GM18511 (cell line): ENCODE measurements around the gene CPTP.
A peak's percentile ranks its signal among the peaks of the same experiment; 100 is the strongest.
"Not testable (repeated sequence)": the region's sequence is repeated elsewhere in the genome, so short reads cannot be mapped to it uniquely, and the experiment has no call there.

Source experiments
- ATAC-seq: cut with Tn5 transposase; IDR thresholded peaks from one replicate; pipeline ENCODE4 v1.9.1; 2021; ENCODE audit warnings: mild to moderate bottlenecking, moderate library complexity; ENCODE audit not compliant: unreplicated experiment

CPTP gene

GRCh38 chr1:1305300-1306069 lies 19.1 kb upstream of the CPTP start:
- ATAC-seq, result peak; percentile 38

- ATAC-seq, result no peak
Observed at GRCh38 chr1:1306070-1306660, 18.4 kb upstream of the CPTP start.

- no peak for ATAC-seq
Observed at GRCh38 chr1:1306661-1307260, 17.8 kb upstream of the CPTP start.

DNA sequence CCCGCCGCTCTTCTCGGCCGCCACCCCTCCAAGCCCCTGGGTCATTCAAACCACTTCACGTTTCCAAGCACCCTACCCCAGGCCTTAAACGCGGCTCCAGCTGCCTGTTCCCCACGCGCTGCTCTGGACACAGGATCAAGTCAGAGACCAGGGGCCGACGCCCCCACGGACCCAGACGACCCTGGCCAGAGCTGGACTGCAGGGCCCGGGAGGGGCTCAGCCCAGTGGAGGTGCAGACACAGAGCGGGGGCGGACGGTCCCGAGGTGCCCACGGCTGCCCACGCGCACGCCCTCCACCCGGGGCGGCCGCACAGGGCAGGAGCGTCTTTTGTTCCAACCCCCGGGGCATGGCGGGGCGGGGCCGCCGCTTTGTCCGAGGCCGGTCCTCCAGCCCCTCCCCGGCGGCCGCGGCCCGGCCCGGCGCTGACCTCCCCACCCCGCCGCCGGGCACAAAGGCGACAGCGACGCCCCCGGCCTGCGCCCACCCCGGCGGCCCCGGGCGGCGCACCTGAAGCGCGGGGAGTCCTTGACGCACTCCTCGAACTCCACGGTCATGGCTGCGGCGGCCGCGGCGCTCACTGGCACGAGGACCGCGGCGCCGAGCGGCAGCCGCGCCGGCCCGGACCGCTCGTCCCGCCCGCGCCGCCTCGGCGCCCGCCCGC lies 17.2 kb upstream of the CPTP start:
- ATAC-seq, result peak; percentile 7

- peak; percentile 65 for ATAC-seq
Observed at GRCh38 chr1:1307923-1308755, 16.5 kb upstream of the CPTP start, which contains the start of the genes ACAP3 and PUSL1. Gene ACAP3, minus strand, starts transcription at chr1:1307930. Its CDS starts 115 bp downstream, at chr1:1307815. Gene PUSL1, plus strand, starts transcription at chr1:1308597. Its CDS starts 47 bp downstream, at chr1:1308644.

- ATAC-seq, result peak; percentile 1
Observed at GRCh38 chr1:1308756-1309250, 15.8 kb upstream of the CPTP start.

DNA sequence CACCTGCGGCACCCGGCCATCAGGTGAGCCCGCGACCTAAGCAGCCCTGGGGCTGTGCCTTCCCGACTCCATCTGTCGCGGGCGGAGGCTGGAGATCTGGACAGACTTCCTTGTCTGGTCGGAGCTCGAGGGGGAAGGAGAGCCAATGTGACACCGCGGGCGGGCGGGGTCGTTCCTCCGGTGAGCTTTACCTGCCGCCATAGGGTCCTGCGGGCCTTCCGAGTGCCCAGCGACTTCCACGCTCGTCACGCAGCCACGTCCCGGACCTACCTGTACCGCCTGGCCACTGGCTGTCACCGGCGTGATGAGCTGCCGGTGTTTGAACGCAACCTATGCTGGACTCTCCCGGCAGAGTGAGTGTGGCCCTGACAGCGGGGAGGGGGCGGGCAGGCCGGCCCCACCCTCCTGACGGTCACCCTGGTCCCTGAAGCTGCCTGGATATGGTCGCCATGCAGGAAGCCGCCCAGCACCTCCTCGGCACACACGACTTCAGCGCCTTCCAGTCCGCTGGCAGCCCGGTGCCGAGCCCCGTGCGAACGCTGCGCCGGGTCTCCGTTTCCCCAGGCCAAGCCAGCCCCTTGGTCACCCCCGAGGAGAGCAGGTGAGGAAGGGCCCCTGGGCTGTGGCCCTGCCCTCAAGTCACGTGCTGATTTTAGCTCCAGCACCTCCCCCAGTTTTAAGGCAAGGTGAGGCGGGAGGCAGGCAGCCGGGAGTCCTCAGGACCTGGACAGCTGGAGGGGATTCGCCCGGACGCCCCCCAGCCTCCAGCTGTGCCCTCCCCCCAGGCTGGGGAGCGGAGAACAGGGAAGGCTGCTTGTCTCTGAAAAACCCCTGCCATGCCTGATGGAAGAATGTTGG lies 15.1 kb upstream of the CPTP start:
- no peak for ATAC-seq

DNA sequence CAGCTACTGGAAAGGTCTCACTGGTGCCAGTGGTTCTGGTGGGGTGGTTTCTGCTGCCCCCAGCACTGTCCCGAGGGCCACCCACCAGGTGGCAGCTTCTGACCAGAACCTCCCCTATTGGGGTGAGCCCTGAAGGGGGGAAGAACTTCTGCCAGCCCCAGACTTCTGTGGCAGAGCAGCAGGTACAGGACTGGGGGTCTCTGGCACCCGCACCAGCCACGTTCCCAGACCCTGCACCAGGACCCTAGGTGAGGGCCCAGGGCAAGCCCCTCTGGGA lies 14.6 kb upstream of the CPTP start:
- no peak for ATAC-seq

DNA sequence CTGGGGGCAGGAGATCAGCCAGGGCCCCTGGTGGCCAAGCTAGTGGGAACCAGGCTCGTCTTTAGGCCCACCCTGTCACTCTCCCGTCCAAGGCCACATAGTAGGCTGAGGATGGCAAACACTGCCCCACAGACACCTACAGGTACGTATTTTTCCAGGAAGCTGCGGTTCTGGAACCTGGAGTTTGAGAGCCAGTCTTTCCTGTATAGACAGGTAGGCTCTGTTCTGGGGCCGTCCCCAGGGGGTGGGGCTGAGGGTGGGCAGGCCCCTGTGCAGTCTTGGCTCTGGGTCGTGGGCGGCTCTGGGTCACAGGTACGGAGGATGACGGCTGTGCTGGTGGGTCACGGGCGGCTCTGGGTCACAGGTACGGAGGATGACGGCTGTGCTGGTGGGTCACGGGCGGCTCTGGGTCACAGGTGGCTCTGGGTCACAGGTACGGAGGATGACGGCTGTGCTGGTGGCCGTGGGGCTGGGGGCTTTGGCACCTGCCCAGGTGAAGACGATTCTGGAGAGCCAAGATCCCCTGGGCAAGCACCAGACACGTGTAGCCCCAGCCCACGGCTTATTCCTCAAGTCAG lies 14.0 kb upstream of the CPTP start:
- no peak for ATAC-seq

DNA sequence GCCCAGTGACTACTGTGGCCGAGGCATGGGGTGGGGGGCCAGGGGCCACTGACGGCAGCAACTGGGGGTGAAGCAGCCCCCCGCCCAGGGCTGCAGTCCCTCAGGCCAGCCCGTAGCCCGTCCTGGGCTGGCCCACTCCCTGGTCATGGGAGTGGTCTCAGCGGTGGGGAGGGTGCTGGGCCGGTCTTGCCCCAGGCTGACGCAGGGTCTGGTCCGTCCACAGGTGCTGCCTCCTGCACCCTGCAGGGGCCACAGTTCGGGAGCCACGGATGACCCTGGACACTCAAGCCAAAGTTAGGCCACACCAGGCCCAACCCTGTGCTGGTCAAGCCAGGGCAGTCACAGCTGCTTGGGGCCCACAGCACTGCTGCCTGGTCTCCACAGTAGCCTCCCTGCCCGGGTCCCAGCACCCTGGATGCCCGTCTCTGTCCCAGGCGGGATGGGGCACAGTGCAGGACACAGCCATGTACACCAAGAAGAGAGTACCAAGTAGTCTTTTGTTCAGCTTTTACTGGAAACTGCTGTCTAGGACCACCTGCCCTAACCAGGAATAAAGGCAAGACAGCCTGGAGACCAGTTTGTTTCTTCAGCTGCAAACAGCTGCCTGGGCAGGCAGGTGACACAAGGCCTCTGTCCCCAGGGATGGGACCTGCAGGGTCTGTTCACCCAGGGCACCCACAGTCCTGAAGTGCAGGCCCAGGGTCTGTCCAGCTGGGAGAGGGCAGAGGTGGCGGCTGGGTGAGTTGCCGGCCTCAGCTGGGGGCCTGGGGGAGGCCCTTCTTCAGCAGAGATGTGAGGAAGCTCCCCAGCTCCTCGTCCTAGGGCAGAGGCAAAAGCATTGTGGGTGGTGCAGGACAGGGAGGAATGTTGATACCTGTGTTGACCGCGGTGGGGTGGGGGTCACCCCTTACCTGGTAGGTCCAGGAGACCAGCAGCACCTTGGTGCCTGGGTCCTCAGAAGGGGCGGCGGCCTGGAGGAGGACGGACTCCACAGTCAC lies 13.2 kb upstream of the CPTP start:
- ATAC-seq, result no peak

DNA sequence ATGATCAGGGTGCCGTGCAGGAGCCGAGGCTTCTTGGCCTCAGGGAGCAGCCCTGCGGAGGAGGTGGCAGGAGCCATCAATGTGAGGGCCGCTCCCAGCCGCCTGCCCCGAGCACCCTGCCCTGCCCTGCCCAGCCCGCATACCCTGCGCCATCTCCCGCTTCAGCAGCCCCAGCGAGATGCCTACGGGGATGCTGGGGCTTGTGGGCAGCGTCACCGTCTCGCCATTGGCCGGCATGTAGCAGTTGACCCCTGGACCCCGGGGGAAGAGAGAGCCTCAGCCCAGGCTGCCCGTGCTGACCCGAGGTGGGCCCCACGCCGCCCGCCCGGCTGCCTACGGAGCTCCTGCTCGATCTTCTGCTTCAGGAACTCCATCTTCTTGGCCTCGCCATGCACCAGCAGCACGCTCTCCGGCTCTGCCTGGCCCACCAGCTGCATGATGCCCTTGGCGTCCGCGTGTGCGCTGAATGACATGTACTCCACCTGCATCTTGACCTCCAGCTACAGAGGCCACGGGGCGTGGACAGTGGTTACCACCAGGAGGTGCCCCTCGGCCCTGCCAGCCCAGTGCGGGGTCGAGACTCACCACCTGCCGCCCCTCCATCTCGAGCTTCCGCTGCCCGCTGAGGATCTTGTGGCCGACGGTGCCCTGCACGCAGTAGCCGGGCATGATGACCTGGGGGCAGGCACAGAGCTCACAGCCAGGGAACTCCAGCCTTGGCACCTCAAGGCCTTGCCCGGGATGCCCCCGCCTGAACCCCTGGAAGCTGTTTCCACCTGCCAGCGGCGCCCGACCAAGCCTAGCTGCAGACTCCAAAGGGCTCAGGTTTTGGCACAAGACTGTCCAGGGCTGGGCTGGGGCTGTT lies 11.9 kb upstream of the CPTP start:
- ATAC-seq, result no peak

DNA sequence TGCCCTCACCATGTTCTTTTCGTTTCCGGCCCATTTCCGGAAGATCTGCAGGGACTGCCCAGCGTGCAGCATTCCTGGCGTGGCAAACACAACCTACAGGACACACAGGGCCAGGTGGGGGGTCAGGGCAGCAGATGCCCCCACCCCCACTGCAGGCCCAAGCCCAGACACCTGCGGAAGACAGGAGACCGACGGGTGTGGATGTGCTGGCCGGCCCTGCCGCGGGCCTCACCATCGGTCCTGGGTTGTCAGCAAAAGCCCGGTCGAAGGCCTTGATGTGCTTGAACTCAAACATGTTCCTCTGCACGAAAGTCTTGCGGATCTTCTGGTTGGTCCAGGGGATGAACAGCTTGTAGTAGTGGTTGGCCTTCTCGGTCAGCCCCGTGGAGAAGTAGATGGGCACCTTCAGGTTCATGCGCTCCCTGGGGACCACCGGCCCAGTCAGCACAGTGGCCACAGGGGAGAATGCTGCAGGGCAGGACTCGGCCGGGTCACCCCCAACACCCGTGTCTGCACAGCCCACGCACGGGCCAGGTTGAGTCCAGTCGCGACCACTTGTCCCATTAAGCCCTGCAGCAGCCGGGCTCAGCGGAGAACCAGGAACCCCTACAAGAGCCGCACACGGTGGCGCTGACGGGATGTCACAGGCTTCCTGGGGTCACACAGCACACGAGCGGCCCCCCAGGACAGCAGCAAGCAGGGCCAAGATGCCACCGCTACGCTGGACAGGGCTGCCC lies 10.9 kb upstream of the CPTP start:
- no peak for ATAC-seq

DNA sequence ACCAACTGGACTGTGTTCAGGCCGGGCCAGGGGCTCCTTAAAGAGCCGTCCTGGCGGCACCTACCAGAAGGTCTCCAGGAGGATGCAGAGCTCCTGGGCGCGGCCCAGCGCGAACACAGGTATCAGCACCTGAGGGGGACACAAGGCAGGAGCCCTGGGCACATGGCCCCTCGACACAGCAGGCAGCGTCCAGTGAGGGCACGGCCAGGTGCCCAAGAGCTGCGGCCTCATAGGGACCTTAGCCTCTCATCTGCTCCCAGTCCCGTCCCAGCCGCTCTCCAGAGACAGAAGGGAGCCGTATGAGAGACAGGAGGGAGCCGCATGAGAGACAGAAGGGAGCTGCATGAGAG lies 10.4 kb upstream of the CPTP start:
- no peak for ATAC-seq

DNA sequence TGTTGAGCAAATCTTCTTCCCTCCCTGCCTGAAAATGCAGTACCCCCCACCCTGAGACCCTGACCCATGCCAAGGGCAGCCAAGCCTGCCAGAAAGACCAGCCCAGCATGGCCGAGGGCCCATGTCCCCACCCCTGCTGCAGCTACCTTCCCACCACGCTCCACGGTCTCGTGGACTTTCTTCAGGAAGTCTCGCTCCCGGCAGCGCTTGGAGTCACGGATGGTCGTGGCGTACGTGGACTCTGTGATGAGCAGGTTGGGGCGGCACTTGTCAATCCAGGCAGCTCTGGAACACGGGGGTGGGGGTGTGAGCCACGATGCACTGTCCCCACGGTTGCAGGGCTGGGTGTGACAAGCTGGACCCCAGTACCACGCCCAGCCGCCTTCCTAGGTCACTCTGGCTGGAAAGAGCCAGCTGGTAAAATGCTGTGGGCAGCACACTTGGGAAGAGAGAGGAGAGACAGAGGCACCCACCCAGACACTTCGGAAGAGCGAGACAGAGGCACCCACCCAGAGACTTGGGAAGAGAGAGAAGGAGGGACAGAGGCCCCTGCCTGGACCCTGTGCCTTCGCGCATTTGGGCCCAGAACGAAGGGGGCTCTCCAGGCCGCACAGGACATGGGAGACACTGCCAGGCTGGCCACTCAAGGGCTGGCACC lies 9.8 kb upstream of the CPTP start:
- no peak for ATAC-seq

- no peak for ATAC-seq
Observed at GRCh38 chr1:1315435-1315954, 9.1 kb upstream of the CPTP start.

DNA sequence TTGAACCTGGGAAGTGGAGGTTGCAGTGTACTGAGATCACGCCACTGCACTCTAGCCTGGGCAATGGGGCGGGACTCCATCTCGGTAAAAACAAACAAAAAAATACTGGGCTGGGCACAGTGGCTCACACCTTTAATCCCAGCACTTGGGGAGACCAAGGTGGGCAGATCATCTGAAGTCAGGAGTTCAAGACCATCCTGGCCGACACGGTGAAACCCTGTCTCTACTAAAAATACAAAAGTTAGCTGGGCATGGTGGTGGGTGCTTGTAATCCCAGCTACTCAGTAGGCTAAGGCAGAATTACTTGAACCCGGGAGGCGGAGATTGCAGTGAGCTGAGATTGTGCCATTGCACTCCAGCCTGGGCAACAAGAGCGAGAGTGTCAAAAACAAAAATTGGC lies 8.4 kb upstream of the CPTP start:
- not testable (repeated sequence) for ATAC-seq
